Ovary (tissue), 3 donors: ENCODE measurements around the gene USP51.

Experiments
- CTCF ChIP-seq, 3 donors: fragments of 450-650 bp in 2 of 3; fragments of 200-600 bp in 1 of 3; IDR thresholded peaks; one replicate each; pipeline versions ENCODE4 v1.5.1 to v1.8.0; 2016 to 2022; ENCODE audit warnings: antibody characterized with exemption in 3 of 3, mild to moderate bottlenecking in 1 of 3
- POLR2A ChIP-seq: fragments of 450-650 bp; IDR thresholded peaks from one replicate; pipeline ENCODE4 v1.6.1; 2017; ENCODE audit warnings: antibody characterized with exemption, mild to moderate bottlenecking, moderate library complexity
- donor health status: DM: no; HTN: no; CAD: no.

DNA sequence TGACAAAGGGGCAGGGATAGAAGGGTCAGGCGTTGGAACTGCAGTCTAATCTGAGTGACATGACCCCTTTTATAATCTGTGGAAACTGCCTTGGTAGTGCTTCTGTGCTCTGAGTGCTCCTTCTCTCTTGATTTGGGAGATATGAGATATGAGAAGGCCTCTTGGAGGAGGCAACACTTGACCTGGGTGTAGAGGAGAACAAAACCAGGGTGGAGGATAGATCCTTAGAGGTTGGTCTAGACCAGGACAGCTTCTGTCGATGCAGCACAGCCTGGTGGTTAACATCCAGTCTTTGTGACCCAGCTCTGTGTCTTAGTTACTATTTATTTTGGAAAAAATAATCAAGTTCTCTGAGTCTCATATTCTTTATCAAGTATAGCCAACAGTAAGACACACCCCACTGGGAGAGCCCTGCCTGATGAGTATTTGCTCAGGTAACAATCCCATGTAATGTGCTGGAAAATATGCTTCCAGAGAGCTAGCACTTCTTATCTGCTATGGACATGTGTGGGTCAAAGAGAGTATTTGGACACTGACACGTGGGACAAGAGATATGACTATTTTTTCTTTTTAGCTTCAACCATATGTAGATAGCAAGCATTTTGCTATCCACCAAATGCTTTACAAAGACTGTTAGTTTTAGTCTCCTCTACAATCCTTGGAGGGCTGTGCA lies 9.1 kb downstream of the USP51 start:
- TF ChIP-seq POLR2A: no peak
- TF ChIP-seq CTCF (IDR thresholded peaks at IDR 0.05): no peak
